Measurements from ENCODE around the gene ATP2A2.
"Not testable (repeated sequence)": the region's sequence is repeated elsewhere in the genome, so short reads cannot be mapped to it uniquely, and the experiment has no call there.

Gene ATP2A2

DNA sequence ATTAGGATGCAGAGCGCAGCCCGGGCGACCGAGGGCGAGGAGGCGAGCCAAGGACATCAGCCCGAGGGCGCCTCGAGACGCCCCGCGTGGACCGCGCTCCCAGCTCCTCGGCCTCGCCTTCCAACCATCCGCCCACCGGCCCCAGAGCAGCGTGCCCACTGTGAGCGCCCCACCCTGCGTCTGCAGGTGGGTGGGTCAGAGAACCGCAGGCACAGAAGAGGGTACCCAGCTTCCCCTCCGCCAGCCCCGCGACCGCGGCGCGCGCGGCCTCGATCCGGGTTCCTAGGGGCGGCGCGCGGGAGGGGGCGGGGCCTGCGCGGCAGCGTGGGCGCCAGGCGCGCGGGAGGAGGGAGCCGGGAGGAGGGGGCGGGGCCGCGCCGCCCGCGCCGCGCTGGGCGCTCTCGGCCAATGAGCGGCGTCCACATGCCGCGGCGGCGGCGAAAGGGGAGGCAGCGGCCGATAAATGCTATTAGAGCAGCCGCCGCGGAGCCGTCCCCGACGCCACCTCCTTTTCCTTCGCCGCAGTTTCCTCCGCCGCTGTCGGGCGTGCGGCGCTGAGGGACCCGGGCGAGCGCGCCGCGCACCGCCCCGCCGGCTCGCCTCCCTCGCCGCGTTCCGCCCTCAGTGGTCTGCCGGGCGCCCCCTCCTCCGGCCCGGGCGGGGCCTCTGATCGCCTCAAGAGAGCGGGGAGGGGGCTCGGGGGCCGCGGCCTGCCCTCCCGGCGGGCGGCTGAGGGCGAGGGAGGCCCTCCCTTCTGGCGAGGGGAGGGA is at the start of gene ATP2A2:
Gene ATP2A2 (plus strand): TSS at position 469 of the 770 bp plus-strand sequence. CDS start 543 bp downstream, outside the sequence.
- peak; percentile 96 for DNase-seq

- DNase-seq, result no peak
These were observed 47.7 kb upstream of the ATP2A2 start for GRCh38 chr12:110233212-110233903.

GRCh38 chr12:110234331-110234751 is 46.7 kb upstream of the ATP2A2 start:
- DNase-seq, result no peak

- DNase-seq, result no peak
These were observed 46.3 kb upstream of the ATP2A2 start for GRCh38 chr12:110234755-110235154.

- no peak for DNase-seq
These were observed 45.7 kb upstream of the ATP2A2 start for GRCh38 chr12:110235383-110235782.

DNA sequence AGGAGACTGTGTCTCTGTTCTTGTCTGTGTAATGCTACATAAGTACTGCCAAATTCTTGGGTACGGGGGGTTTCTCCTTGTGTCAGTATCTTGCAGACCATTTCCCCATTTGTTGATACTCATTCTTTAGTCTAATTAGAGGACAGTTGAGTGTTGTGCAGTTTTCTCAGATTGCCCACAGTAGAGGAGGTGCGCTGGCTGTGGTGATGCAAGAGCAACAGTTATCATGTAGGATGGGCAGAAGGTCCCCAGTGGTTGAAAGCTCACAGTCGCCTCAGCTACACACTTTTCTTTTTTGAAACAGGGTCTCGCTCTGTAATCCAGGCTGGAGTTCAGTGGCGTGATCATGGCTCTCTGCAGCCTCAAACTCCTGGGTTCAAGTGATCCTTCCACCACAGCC is 37.8 kb upstream of the ATP2A2 start:
- DNase-seq, result no peak

- DNase-seq, result no peak
These were observed 36.7 kb upstream of the ATP2A2 start for GRCh38 chr12:110244372-110244771.

DNA sequence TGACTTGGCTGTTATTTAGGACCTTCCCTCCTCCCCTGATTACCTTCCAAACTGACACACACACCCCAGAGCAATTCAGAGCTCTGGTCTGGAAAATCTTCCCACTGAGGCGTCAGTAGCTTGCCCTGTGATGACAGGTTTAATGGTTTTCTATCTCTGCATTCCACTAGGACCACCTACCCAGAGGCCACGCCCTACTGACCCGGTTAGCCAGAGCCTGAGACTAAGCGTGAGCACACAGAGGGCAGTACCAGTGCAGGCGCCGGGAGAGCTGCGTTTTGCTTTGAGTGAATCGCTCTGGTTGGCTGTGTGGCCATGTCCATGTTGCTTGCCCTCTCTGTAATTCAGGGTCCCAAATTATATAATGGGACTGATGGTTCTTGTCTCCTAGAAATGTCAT is 36.2 kb upstream of the ATP2A2 start:
- no peak for DNase-seq

- DNase-seq, result peak; percentile 8
These were observed 35.7 kb upstream of the ATP2A2 start for GRCh38 chr12:110245369-110245772.

DNA sequence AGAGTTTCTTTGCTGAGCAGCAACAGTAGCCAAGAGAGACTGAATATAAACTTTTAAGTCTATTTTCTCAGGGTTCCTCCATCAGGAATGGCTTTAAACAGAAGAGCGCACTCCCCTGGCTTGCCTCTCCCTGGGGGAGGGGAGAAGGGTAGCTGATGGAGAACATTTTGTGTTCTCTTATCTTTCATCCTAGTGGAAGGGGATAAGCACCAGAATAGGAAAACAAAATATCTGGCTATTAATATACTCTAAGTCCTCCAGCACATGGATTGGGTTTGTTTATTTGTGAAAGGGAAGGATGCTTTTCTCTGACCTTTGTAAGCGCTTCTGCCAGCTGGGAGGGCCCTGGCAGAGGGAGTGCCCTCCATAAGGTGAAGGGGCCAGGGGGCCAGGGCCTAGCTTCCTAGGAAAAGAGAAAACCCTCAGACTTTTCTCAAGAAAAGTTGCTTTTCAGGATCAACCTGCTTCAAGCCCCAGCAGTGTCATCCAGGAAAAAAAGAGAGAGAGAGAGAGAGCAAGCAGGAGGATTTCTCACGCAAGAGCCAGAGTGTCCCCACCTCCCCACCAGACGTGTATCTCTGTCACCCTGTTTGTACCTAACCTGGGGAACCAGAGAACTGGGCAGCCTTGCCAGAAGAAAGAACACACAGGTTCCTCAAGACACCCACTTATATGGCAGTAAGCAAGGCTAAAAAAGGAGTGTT is 34.3 kb upstream of the ATP2A2 start:
- no peak for DNase-seq

GRCh38 chr12:110247340-110248095 is 33.5 kb upstream of the ATP2A2 start:
- no peak for DNase-seq

- DNase-seq, result no peak
These were observed 33.0 kb upstream of the ATP2A2 start for GRCh38 chr12:110248096-110248447.

DNA sequence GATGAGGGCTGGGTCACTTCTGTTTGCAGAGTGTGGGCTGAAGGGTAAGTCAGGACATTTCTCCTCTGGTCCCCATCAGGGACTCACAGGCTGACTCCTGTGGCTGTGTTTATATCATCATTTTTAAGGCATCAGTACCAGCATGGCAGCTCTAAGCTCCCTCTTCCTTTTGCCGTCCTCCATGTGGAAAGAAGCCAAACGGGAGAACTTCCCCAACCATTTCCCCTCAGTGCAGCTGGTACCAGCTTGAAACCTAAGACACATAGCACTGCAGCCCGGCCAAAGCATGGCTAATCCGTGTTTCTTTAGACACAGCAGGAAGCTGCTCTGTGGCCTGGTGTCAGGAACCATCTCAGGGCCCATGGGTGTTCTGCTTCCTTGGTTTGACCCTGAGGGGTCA is 31.9 kb upstream of the ATP2A2 start:
- DNase-seq, result no peak

GRCh38 chr12:110249716-110250225 is 31.3 kb upstream of the ATP2A2 start:
- no peak for DNase-seq

DNA sequence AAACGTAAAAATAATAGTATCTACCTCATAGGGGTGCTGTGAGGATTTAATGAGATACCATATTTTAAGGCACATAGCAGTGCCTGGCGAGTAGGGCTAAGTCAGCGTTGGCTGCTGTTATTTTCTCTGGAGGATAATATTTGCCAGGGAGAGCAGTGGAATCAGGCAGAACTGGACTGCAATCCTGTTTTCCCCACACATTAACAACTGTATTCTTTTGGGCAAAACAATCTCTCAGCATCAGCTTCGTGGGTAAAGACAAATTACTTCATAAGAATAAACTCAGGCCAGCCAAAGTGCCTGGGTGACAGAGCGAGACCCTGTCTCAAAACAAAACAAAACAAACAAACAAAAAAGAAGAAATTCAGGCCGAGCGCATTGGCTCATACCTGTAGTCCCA is 29.7 kb upstream of the ATP2A2 start:
- DNase-seq, result no peak

GRCh38 chr12:110252716-110253115 is 28.3 kb upstream of the ATP2A2 start:
- DNase-seq, result no peak

DNA sequence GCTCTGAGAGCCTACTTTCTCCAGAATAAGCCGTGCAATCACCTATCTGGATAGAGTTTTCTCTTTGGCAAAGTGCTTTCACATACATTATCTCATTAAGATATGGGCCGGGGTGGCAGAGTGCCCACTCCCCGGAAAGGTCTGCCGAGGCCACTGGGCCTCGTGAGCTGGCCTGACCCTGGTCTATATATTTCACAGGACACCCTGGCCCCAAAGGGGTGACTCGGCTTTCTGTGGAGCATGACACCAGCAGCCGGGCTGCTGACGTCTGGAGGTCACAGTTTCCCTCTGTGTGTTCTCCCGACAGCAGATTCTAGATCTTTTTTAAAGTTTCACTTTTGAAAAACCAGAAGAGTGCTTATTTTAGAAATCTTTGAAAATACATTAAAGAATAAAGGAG is 27.9 kb upstream of the ATP2A2 start:
- no peak for DNase-seq

GRCh38 chr12:110254971-110255540 is 26.0 kb upstream of the ATP2A2 start:
- no peak for DNase-seq

DNA sequence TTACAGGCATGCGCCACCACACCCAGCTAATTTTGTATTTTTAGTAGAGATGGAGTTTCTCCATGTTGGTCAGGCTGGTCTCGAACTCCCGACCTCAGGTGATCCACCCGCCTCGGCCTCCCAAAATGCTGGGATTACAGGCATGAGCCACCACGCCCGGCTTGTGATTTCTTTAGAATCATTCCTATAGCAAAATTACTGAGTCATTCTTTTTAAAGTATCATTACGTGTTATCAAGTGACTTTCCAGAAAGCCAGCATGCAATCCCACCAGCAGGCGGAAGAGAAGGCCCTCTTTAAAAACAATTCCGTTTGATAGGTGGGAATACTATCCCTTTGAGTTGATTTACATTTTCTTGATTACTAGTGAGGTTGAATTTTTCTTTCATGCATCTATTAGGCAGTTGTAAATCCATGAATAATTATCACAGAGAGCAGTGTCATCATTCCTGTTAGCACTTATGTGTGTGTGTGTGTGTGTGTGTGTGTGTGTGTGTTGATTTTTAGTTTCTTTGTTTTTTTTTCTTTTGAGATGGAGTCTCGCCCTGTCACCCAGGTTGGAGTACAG is 25.1 kb upstream of the ATP2A2 start:
- not testable (repeated sequence) for DNase-seq

- DNase-seq, result no peak
These were observed 24.1 kb upstream of the ATP2A2 start for GRCh38 chr12:110256780-110257431.

GRCh38 chr12:110258466-110258865 is 22.6 kb upstream of the ATP2A2 start:
- DNase-seq, result no peak

Measured in NCI-H774 (cell line).